ENCODE results near the gene G6PD. TPM values are rescaled to one million over a fixed set of nuclear protein-coding genes. Genes with fewer than 3 reads are reported as not detected.
"Not testable (repeated sequence)": the region's sequence is repeated elsewhere in the genome, so short reads cannot be mapped to it uniquely, and the experiment has no call there.

G6PD gene
- total RNA-seq, 4 donors from 2014 or later = 7.4 to 24.4 (median 19.3) TPM

- H3K9me3 ChIP-seq; intact Hi-C loops (cut with DNase I; ENCODE audit: low total_unique reads); in situ Hi-C loops (cut with MboI; ENCODE audit: low pct_ligation_motif_present in 1 of 4, low pct_unique_long_range_greater_than_20kb in 1 of 4, low sequenced_read_pairs in 3 of 4); H3K36me3 ChIP-seq; H3K4me1 ChIP-seq; H3K4me3 ChIP-seq; DNase-seq; H3K27ac ChIP-seq; H3K27me3 ChIP-seq: not testable (repeated sequence)
- WGBS, 2 donors (ENCODE audit: low coverage in 1 of 2) = no CpG with 5 or more reads among the region's 10 CpGs
Observed at GRCh38 chrX:154562295-154562694, 15.6 kb upstream of the G6PD start.

- DNase-seq; intact Hi-C loops (cut with DNase I; ENCODE audit: low total_unique reads); H3K27ac ChIP-seq; H3K27me3 ChIP-seq; in situ Hi-C loops (cut with MboI; ENCODE audit: low pct_ligation_motif_present in 1 of 4, low pct_unique_long_range_greater_than_20kb in 1 of 4, low sequenced_read_pairs in 3 of 4); H3K4me3 ChIP-seq; H3K4me1 ChIP-seq; H3K9me3 ChIP-seq; H3K36me3 ChIP-seq: not testable (repeated sequence)
- 98% methylated on average over 11 of the region's 31 CpGs; no CpG with 5 or more reads in 1 of the 2 donors for WGBS, 2 donors (ENCODE audit: low coverage in 1 of 2)
Observed at GRCh38 chrX:154560326-154560725, 13.7 kb upstream of the G6PD start.

- intact Hi-C loops (cut with DNase I; ENCODE audit: low total_unique reads); in situ Hi-C loops (cut with MboI; ENCODE audit: low pct_ligation_motif_present in 1 of 4, low pct_unique_long_range_greater_than_20kb in 1 of 4, low sequenced_read_pairs in 3 of 4): not testable (repeated sequence)
- no CpG with 5 or more reads among the region's 21 CpGs for WGBS, 2 donors (ENCODE audit: low coverage in 1 of 2)
Observed at GRCh38 chrX:154558896-154559295, 12.2 kb upstream of the G6PD start.

DNA sequence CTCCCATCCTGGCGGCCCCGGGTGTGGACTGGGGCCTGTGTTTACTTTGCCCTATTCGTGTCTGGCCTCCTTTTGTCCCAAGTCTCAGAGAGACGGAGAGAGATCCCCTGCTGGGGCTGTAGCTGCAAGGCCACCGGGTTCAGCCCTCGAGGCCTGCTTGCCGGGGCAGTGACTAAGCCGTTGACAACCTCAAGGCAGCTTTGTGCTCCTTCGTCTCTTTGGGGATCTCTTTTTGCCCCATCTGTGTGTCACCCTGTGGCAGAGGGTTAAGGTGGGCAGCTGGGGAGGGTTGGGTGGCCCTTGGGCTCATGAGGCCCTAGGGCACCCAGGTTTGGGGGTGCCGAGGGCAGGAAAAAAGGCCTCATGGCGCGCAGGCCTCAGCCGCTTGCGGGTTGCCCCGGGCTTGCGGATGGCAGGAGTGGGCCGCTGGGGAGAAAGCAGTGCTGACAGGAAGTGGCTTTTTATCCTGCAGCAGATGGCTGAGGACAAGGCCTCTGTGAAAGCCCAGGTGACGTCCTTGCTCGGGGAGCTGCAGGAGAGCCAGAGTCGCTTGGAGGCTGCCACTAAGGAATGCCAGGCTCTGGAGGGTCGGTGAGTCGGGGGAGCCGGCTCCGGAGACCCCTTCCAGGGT, 11.5 kb upstream of the G6PD start:
- H3K27me3 ChIP-seq; H3K27ac ChIP-seq; H3K9me3 ChIP-seq; H3K36me3 ChIP-seq; H3K4me3 ChIP-seq; DNase-seq; in situ Hi-C loops (cut with MboI; ENCODE audit: low pct_ligation_motif_present in 1 of 4, low pct_unique_long_range_greater_than_20kb in 1 of 4, low sequenced_read_pairs in 3 of 4); intact Hi-C loops (cut with DNase I; ENCODE audit: low total_unique reads); H3K4me1 ChIP-seq: not testable (repeated sequence)
- WGBS, 2 donors (ENCODE audit: low coverage in 1 of 2) = 77% methylated on average over 5 of the region's 24 CpGs; no CpG with 5 or more reads in 1 of the 2 donors

More at GRCh38 chrX:154558896-154559295, 12.2 kb upstream of the G6PD start:
- DNase-seq, H3K27ac ChIP-seq, H3K27me3 ChIP-seq, H3K4me1 ChIP-seq, H3K4me3 ChIP-seq, H3K36me3 ChIP-seq, H3K9me3 ChIP-seq: not testable (repeated sequence)

DNA sequence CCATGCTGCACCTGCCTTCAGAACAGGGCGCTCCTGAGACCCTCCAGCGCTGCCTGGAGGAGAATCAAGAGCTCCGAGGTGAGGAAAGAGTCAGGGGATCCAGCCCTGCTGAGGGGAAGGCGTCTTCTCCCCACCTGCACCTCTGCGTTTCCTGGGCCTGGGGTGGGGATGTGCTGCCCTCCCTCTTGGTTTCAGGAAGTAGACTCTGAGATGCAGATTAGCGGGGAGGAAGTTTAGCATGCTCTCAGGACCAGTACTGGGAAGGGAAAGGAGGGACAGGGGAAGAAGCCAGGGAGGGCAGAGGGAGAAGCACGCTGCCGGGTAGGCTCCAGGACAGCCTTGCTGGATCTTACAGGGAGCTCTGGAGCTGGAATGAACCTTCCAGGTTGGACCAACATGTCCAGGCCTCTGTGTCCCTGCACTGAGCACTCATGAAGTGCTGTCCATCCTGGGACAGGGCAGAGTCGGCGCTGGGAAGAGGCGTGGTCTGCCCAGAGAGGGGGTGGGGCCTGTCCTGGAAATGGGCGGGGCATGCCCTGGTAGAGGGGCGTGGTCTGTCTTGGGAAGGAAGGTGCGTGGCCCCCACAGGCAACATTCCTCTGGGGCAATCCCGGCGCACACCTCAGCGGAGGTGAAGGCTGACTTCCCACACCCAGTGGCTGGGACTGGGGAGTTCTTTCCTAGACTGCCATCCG, 5.6 kb upstream of the G6PD start:
- in situ Hi-C loops (cut with MboI; ENCODE audit: low pct_ligation_motif_present in 1 of 4, low pct_unique_long_range_greater_than_20kb in 1 of 4, low sequenced_read_pairs in 3 of 4); H3K9me3 ChIP-seq; H3K4me3 ChIP-seq; H3K36me3 ChIP-seq; H3K27me3 ChIP-seq; intact Hi-C loops (cut with DNase I; ENCODE audit: low total_unique reads); H3K27ac ChIP-seq; DNase-seq: not testable (repeated sequence)
- H3K4me1 ChIP-seq = peaks cover 0 to 20% (median 3%) of the 10 kb centered on the region in 4 donors
- 83% methylated on average over 8 of the region's 18 CpGs; no CpG with 5 or more reads in 1 of the 2 donors for WGBS, 2 donors (ENCODE audit: low coverage in 1 of 2)

DNA sequence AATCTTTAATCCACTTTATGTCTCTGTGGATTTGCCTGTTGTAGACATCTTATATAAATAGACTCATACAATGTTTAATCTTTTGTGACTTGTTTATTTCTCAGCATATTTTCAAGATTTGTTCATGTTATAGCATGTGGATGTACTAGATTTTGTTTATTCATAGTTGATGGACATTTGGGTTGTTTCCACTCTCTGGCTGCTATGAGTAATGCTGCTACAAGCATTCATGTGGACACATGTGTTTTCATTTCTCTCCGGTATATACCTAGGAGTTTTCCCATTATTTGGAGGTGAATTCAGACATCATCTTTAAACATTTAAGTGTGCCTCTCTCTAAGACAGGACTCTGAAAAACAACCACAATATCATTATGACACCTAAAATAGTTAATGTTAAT, 3.1 kb upstream of the G6PD start:
- no peaks in the 10 kb centered on the region for H3K9me3 ChIP-seq
- H3K4me3 ChIP-seq = no peak overlapping the region
- TF ChIP-seq EP300 (IDR thresholded peaks at IDR 0.05; ENCODE audit: low read depth) = no peak
- TF ChIP-seq POLR2AphosphoS5 (IDR thresholded peaks at IDR 0.05) = no peak
- no peak for TF ChIP-seq POLR2A (IDR thresholded peaks at IDR 0.05)
- TF ChIP-seq, protein P1, sequence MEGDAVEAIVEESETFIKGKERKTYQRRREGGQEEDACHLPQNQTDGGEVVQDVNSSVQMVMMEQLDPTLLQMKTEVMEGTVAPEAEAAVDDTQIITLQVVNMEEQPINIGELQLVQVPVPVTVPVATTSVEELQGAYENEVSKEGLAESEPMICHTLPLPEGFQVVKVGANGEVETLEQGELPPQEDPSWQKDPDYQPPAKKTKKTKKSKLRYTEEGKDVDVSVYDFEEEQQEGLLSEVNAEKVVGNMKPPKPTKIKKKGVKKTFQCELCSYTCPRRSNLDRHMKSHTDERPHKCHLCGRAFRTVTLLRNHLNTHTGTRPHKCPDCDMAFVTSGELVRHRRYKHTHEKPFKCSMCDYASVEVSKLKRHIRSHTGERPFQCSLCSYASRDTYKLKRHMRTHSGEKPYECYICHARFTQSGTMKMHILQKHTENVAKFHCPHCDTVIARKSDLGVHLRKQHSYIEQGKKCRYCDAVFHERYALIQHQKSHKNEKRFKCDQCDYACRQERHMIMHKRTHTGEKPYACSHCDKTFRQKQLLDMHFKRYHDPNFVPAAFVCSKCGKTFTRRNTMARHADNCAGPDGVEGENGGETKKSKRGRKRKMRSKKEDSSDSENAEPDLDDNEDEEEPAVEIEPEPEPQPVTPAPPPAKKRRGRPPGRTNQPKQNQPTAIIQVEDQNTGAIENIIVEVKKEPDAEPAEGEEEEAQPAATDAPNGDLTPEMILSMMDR (IDR thresholded peaks at IDR 0.05) = no peak
- intact Hi-C loops (cut with DNase I; ENCODE audit: low total_unique reads) (no loop called here), in situ Hi-C loops (cut with MboI; ENCODE audit: low pct_ligation_motif_present in 1 of 4, low pct_unique_long_range_greater_than_20kb in 1 of 4, low sequenced_read_pairs in 3 of 4) (loop anchor here in 3 of 4 donors (25.0 kb wide), 3 partner anchors 137 to 1587 kb away; partner anchors contain the start of genes DNASE1L1 (in 3 of the 3), TAFAZZIN (in 3 of the 3), HCFC1 (in 1 of the 3) and TMEM187 (in 1 of the 3))
- peaks cover 0 to 25% (median 7%) of the 10 kb centered on the region in 4 donors for H3K4me1 ChIP-seq
- H3K27me3 ChIP-seq = no peaks in the 10 kb centered on the region
- WGBS, 2 donors (ENCODE audit: low coverage in 1 of 2) = 67% methylated on average over 1 of the region's 1 CpG; no CpG with 5 or more reads in 1 of the 2 donors
- H3K36me3 ChIP-seq = no peaks in the 10 kb centered on the region
- H3K27ac ChIP-seq = no peak overlapping the region
- no peak for DNase-seq
